Measurements from ENCODE around the gene FOXQ1. TPM values are rescaled to one million over a fixed set of nuclear protein-coding genes. Genes with fewer than 3 reads are reported as not detected.

The FOXQ1 gene
- total RNA-seq, 1 donor from 2014 or later: 0.39 TPM

DNA sequence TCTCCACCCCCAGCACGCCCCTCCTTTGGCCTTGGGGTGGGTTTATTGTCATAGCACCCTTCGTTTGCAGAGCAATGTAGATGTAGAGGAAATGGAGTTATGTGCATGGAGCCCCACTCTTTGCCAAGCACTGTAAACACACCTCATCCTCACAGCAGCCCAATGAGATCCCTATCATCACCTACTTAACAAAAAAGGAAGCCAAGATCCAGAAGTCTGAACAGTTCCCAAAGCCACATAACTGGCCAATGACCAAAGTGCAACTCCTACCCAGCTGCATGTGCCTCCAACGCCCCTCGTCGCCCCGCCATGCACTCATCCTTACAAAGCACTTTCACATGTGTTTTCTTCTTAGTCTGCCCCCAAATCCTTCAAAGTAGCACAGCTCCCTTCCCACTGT, 21.8 kb upstream of the FOXQ1 start:
- Histone ChIP-seq H3K4me3 (ENCODE audit: insufficient read depth, low read depth, low read length) (no peak overlapping the region), H3K27ac (ENCODE audit: low read depth, low read length) (no peak overlapping the region), H3K79me2 (ENCODE audit: insufficient read depth, low read length) (no peaks in the 10 kb centered on the region), H2AFZ (ENCODE audit: low read depth, low read length) (no peak overlapping the region), H3K9me3 (ENCODE audit: insufficient read depth, low read depth, low read length) (peaks cover 3% of the 10 kb centered on the region), H3K4me2 (ENCODE audit: low read length) (no peak overlapping the region), H3K9ac (ENCODE audit: low read length) (no peak overlapping the region), H3K4me1 (ENCODE audit: insufficient read depth, low read length) (peaks cover 21% of the 10 kb centered on the region), H3K36me3 (ENCODE audit: insufficient read depth, low read length) (no peaks in the 10 kb centered on the region), H4K20me1 (ENCODE audit: insufficient read depth, low read length) (no peaks in the 10 kb centered on the region), H3K27me3 (ENCODE audit: insufficient read depth, low read length) (no peaks in the 10 kb centered on the region)
- peaks cover 6% of the 10 kb centered on the region for H3K9me3 Mint-ChIP-seq (ENCODE audit: unreplicated experiment)
- FAIRE-seq (no peak), DNase-seq (ENCODE audit: low read depth) (no peak)
- H3K4me1 Mint-ChIP-seq (ENCODE audit: low read depth, unreplicated experiment): peaks cover 25% of the 10 kb centered on the region
- no peak for TF ChIP-seq EZH2 (IDR thresholded peaks at IDR 0.05; ENCODE audit: insufficient read depth, low read length)
- no peak for TF ChIP-seq CTCF (IDR thresholded peaks at IDR 0.05; ENCODE audit: insufficient read depth, low read depth, low read length)
- peaks cover 7% of the 10 kb centered on the region for H3K27me3 Mint-ChIP-seq (ENCODE audit: low read depth, unreplicated experiment)
- no peak overlapping the region for H3K4me3 Mint-ChIP-seq (ENCODE audit: unreplicated experiment)
- no peak overlapping the region for H3K27ac Mint-ChIP-seq (ENCODE audit: unreplicated experiment)
- no peaks in the 10 kb centered on the region for H3K36me3 Mint-ChIP-seq (ENCODE audit: low read depth, unreplicated experiment)

- Mint-ChIP-seq H3K9me3 (ENCODE audit: unreplicated experiment) (peaks cover 10% of the 10 kb centered on the region), H3K4me1 (ENCODE audit: low read depth, unreplicated experiment) (peaks cover 19% of the 10 kb centered on the region), H3K36me3 (ENCODE audit: low read depth, unreplicated experiment) (no peaks in the 10 kb centered on the region), H3K27me3 (ENCODE audit: low read depth, unreplicated experiment) (peaks cover 11% of the 10 kb centered on the region), H3K27ac (ENCODE audit: unreplicated experiment) (no peak overlapping the region), H3K4me3 (ENCODE audit: unreplicated experiment) (no peak overlapping the region)
- Histone ChIP-seq H4K20me1 (ENCODE audit: insufficient read depth, low read length) (no peaks in the 10 kb centered on the region), H3K4me3 (ENCODE audit: insufficient read depth, low read depth, low read length) (no peak overlapping the region), H3K4me2 (ENCODE audit: low read length) (no peak overlapping the region), H2AFZ (ENCODE audit: low read depth, low read length) (no peak overlapping the region), H3K27me3 (ENCODE audit: insufficient read depth, low read length) (no peaks in the 10 kb centered on the region), H3K27ac (ENCODE audit: low read depth, low read length) (no peak overlapping the region), H3K36me3 (ENCODE audit: insufficient read depth, low read length) (no peaks in the 10 kb centered on the region), H3K4me1 (ENCODE audit: insufficient read depth, low read length) (peaks cover 14% of the 10 kb centered on the region), H3K9me3 (ENCODE audit: insufficient read depth, low read depth, low read length) (peaks cover 3% of the 10 kb centered on the region), H3K9ac (ENCODE audit: low read length) (no peak overlapping the region), H3K79me2 (ENCODE audit: insufficient read depth, low read length) (no peaks in the 10 kb centered on the region)
- DNase-seq (ENCODE audit: low read depth) (no peak), FAIRE-seq (no peak)
- no peak for TF ChIP-seq EZH2 (IDR thresholded peaks at IDR 0.05; ENCODE audit: insufficient read depth, low read length)
- no peak for TF ChIP-seq CTCF (IDR thresholded peaks at IDR 0.05; ENCODE audit: insufficient read depth, low read depth, low read length)
These were observed 21.1 kb upstream of the FOXQ1 start for GRCh38 chr6:1290805-1291204.

- no peak for FAIRE-seq
- no peak overlapping the region for H3K4me3 ChIP-seq (ENCODE audit: insufficient read depth, low read depth, low read length)
- H3K79me2 ChIP-seq (ENCODE audit: insufficient read depth, low read length): no peaks in the 10 kb centered on the region
- Mint-ChIP-seq H3K27ac (ENCODE audit: unreplicated experiment) (no peak overlapping the region), H3K4me3 (ENCODE audit: unreplicated experiment) (no peak overlapping the region), H3K27me3 (ENCODE audit: low read depth, unreplicated experiment) (peaks cover 11% of the 10 kb centered on the region), H3K36me3 (ENCODE audit: low read depth, unreplicated experiment) (no peaks in the 10 kb centered on the region), H3K4me1 (ENCODE audit: low read depth, unreplicated experiment) (peaks cover 15% of the 10 kb centered on the region), H3K9me3 (ENCODE audit: unreplicated experiment) (peaks cover 10% of the 10 kb centered on the region)
- no peaks in the 10 kb centered on the region for H4K20me1 ChIP-seq (ENCODE audit: insufficient read depth, low read length)
- H3K4me1 ChIP-seq (ENCODE audit: insufficient read depth, low read length): peaks cover 8% of the 10 kb centered on the region
- H2AFZ ChIP-seq (ENCODE audit: low read depth, low read length): no peak overlapping the region
- H3K27ac ChIP-seq (ENCODE audit: low read depth, low read length): no peak overlapping the region
- H3K9me3 ChIP-seq (ENCODE audit: insufficient read depth, low read depth, low read length): peaks cover 3% of the 10 kb centered on the region
- H3K4me2 ChIP-seq (ENCODE audit: low read length): no peak overlapping the region
- H3K36me3 ChIP-seq (ENCODE audit: insufficient read depth, low read length): no peaks in the 10 kb centered on the region
- DNase-seq (ENCODE audit: low read depth): no peak
- no peak for TF ChIP-seq EZH2 (IDR thresholded peaks at IDR 0.05; ENCODE audit: insufficient read depth, low read length)
- TF ChIP-seq CTCF (IDR thresholded peaks at IDR 0.05; ENCODE audit: insufficient read depth, low read depth, low read length): no peak
- no peak overlapping the region for H3K9ac ChIP-seq (ENCODE audit: low read length)
- no peaks in the 10 kb centered on the region for H3K27me3 ChIP-seq (ENCODE audit: insufficient read depth, low read length)
These were observed 20.5 kb upstream of the FOXQ1 start for GRCh38 chr6:1291381-1291780.
